ENCODE measurements around the gene RBPJL.

GRCh38 chr20:45291526-45291925, 15.1 kb upstream of the RBPJL start:
- TF ChIP-seq CTCF (IDR thresholded peaks at IDR 0.05) (no peak), POLR2AphosphoS5 (IDR thresholded peaks at IDR 0.05) (no peak)

Measured in stomach (tissue), 4 donors.